Measurements from ENCODE around the gene URI1.

URI1 gene

GRCh38 chr19:30053558-30053957 lies 111.5 kb downstream of the URI1 start:
- no peak overlapping the region for H3K4me3 ChIP-seq (ENCODE audit: low read depth, low read length)
- no peak for DNase-seq (ENCODE audit: low read depth)
- TF ChIP-seq POLR2A (IDR thresholded peaks at IDR 0.05; ENCODE audit: extremely low read depth, insufficient read length) (no peak), CTCF (IDR thresholded peaks at IDR 0.05; ENCODE audit: low read depth, low read length) (no peak), MYC (IDR thresholded peaks at IDR 0.05; ENCODE audit: low read depth, low read length) (no peak), MAX (IDR thresholded peaks at IDR 0.05; ENCODE audit: low read depth, low read length) (no peak)

GRCh38 chr19:30054210-30054609 lies 112.2 kb downstream of the URI1 start:
- TF ChIP-seq MYC (IDR thresholded peaks at IDR 0.05; ENCODE audit: low read depth, low read length): no peak
- TF ChIP-seq POLR2A (IDR thresholded peaks at IDR 0.05; ENCODE audit: extremely low read depth, insufficient read length): no peak
- TF ChIP-seq CTCF (IDR thresholded peaks at IDR 0.05; ENCODE audit: low read depth, low read length): no peak
- TF ChIP-seq MAX (IDR thresholded peaks at IDR 0.05; ENCODE audit: low read depth, low read length): no peak
- no peak overlapping the region for H3K4me3 ChIP-seq (ENCODE audit: low read depth, low read length)
- no peak for DNase-seq (ENCODE audit: low read depth)

- H3K4me3 ChIP-seq (ENCODE audit: low read depth, low read length): no peak overlapping the region
- no peak for DNase-seq (ENCODE audit: low read depth)
- no peak for TF ChIP-seq MYC (IDR thresholded peaks at IDR 0.05; ENCODE audit: low read depth, low read length)
- TF ChIP-seq CTCF (IDR thresholded peaks at IDR 0.05; ENCODE audit: low read depth, low read length): no peak
- no peak for TF ChIP-seq MAX (IDR thresholded peaks at IDR 0.05; ENCODE audit: low read depth, low read length)
- TF ChIP-seq POLR2A (IDR thresholded peaks at IDR 0.05; ENCODE audit: extremely low read depth, insufficient read length): no peak
Measured at GRCh38 chr19:30056580-30056979, 114.5 kb downstream of the URI1 start.

- TF ChIP-seq MYC (IDR thresholded peaks at IDR 0.05; ENCODE audit: low read depth, low read length): no peak
- TF ChIP-seq CTCF (IDR thresholded peaks at IDR 0.05; ENCODE audit: low read depth, low read length): no peak
- no peak for TF ChIP-seq MAX (IDR thresholded peaks at IDR 0.05; ENCODE audit: low read depth, low read length)
- no peak for TF ChIP-seq POLR2A (IDR thresholded peaks at IDR 0.05; ENCODE audit: extremely low read depth, insufficient read length)
Measured at GRCh38 chr19:30059741-30060457, 117.9 kb downstream of the URI1 start.

GRCh38 chr19:30060531-30061222 lies 118.6 kb downstream of the URI1 start:
- H3K4me3 ChIP-seq (ENCODE audit: low read depth, low read length): no peak overlapping the region
- no peak for TF ChIP-seq CTCF (IDR thresholded peaks at IDR 0.05; ENCODE audit: low read depth, low read length)
- no peak for TF ChIP-seq POLR2A (IDR thresholded peaks at IDR 0.05; ENCODE audit: extremely low read depth, insufficient read length)
- no peak for TF ChIP-seq MYC (IDR thresholded peaks at IDR 0.05; ENCODE audit: low read depth, low read length)
- no peak for TF ChIP-seq MAX (IDR thresholded peaks at IDR 0.05; ENCODE audit: low read depth, low read length)
- DNase-seq (ENCODE audit: low read depth): no peak

More at GRCh38 chr19:30059741-30060457, 117.9 kb downstream of the URI1 start:
- DNase-seq (ENCODE audit: low read depth): no peak
- no peak overlapping the region for H3K4me3 ChIP-seq (ENCODE audit: low read depth, low read length)
